Astrocyte (in vitro differentiated cells and primary cell): Measurements from ENCODE around the gene ATF3. TPM values are rescaled to one million over a fixed set of nuclear protein-coding genes. Genes with fewer than 3 reads are reported as not detected.

ENCODE experiments used
- DNase-seq: peaks from one replicate; pipeline ENCODE4 v3.0.0-alpha.2; 2010; ENCODE audit warnings: low read depth
- FAIRE-seq: peaks from 2 replicates; lab custom pipeline; 2011; peaks lifted over from hg19 to GRCh38; lab: Jason Lieb, UNC
- H2AFZ ChIP-seq: 2 replicates; pipeline ENCODE4 v1.6.0; 2012; ENCODE audit warnings: low read depth, low read length, inconsistent platforms
- H3K27ac ChIP-seq: 2 replicates; pipeline ENCODE4 v1.5.1; 2011; ENCODE audit warnings: low read depth, low read length, inconsistent platforms
- H3K27me3 ChIP-seq: 2 replicates; pipeline ENCODE4 v1.6.0; 2011; ENCODE audit warnings: low read length, inconsistent platforms; ENCODE audit not compliant: insufficient read depth
- H3K36me3 ChIP-seq: 2 replicates; pipeline ENCODE4 v1.5.1; 2011; ENCODE audit warnings: low read length, inconsistent platforms; ENCODE audit not compliant: insufficient read depth
- H3K4me1 ChIP-seq: 2 replicates; pipeline ENCODE4 v1.5.1; 2011; ENCODE audit warnings: low read length, inconsistent platforms; ENCODE audit not compliant: insufficient read depth
- H3K4me2 ChIP-seq: 2 replicates; pipeline ENCODE4 v1.6.0; 2012; ENCODE audit warnings: low read length, inconsistent platforms
- H3K4me3 ChIP-seq: 2 replicates; pipeline ENCODE4 v1.5.1; 2011; ENCODE audit warnings: low read depth, mild to moderate bottlenecking, low read length, inconsistent platforms; ENCODE audit not compliant: insufficient read depth
- H3K79me2 ChIP-seq: 2 replicates; pipeline ENCODE4 v1.6.0; 2012; ENCODE audit warnings: mild to moderate bottlenecking, low read length, inconsistent platforms; ENCODE audit not compliant: insufficient read depth
- H3K9ac ChIP-seq: 2 replicates; pipeline ENCODE4 v1.6.0; 2012; ENCODE audit warnings: mild to moderate bottlenecking, low read length, inconsistent platforms
- H3K9me3 ChIP-seq: 2 replicates; pipeline ENCODE4 v1.5.1; 2012; ENCODE audit warnings: low read depth, mild to moderate bottlenecking, low read length, inconsistent platforms; ENCODE audit not compliant: insufficient read depth
- H4K20me1 ChIP-seq: 2 replicates; pipeline ENCODE4 v1.6.0; 2012; ENCODE audit warnings: low read length, inconsistent platforms; ENCODE audit not compliant: insufficient read depth
- H3K27ac Mint-ChIP-seq: one replicate; pipeline ENCODE4 v1.8.0; 2021; ENCODE audit warnings: mild to moderate bottlenecking, mixed read lengths; ENCODE audit not compliant: unreplicated experiment
- H3K27me3 Mint-ChIP-seq: one replicate; pipeline ENCODE4 v1.8.0; 2021; ENCODE audit warnings: low read depth, mixed read lengths; ENCODE audit not compliant: unreplicated experiment
- H3K36me3 Mint-ChIP-seq: one replicate; pipeline ENCODE4 v1.8.0; 2021; ENCODE audit warnings: low read depth, mixed read lengths; ENCODE audit not compliant: unreplicated experiment
- H3K4me1 Mint-ChIP-seq: one replicate; pipeline ENCODE4 v1.8.0; 2021; ENCODE audit warnings: low read depth, mixed read lengths; ENCODE audit not compliant: unreplicated experiment
- H3K4me3 Mint-ChIP-seq: one replicate; pipeline ENCODE4 v1.8.0; 2021; ENCODE audit warnings: mild to moderate bottlenecking, moderate library complexity, mixed read lengths; ENCODE audit not compliant: unreplicated experiment
- H3K9me3 Mint-ChIP-seq: one replicate; pipeline ENCODE4 v1.8.0; 2021; ENCODE audit warnings: mild to moderate bottlenecking, mixed read lengths; ENCODE audit not compliant: unreplicated experiment
- EZH2 ChIP-seq: IDR thresholded peaks from 2 replicates; pipeline ENCODE4 v1.6.1; 2012; ENCODE audit warnings: mild to moderate bottlenecking, low read length, inconsistent platforms; ENCODE audit not compliant: insufficient read depth
- total RNA-seq: library from RNA; stranded (reverse); gene quantifications from 2 replicates; pipeline ENCODE4 v1.2.1, GENCODE V29; 2021
- TF ChIP-seq, protein P1 (sequence below): IDR thresholded peaks from 2 replicates; pipeline ENCODE4 v1.5.1; 2011; ENCODE audit warnings: low read depth, mild to moderate bottlenecking, inconsistent platforms, low read length, moderate library complexity; ENCODE audit not compliant: insufficient read depth

ATF3 gene
- total RNA-seq, 1 donor from 2014 or later = 87.6 TPM

DNA sequence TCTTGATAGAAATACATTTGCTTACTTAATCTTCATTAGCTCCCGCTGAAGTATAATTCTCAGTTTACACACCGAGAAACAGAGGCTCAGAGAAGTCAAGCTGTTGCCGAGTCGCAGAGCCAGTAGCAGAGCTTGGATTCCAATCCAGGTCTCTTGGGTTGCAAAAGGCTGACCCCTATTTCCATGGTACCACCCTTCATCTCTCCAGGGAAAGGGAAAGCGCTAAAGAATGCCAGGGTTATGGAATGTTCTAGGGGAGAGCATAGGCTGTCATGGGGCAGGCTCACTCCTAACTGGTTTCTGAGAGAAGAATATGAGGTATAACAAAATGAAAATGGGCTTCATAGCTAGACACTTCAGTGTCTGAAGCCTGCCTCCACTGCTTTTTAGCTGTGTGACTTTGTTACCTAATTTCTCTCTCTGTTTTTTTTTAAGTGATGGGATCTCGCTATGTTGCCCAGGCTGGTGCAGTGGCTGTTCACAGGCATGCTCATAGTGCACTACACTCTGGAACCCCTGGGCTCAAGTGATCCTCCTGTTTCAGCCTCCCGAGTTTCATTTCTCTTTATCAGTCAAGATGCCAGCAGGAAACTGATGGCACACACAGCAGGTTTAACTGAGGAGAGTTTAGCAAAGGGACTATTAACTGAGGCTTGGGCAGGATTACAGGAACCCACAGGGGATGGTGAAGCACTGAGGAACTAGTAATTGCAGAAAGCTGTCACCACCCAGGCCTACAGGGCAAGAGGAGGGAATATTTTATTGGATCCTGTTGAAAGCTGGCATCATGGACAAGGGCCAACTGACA is 25.5 kb upstream of the ATF3 start:
- TF ChIP-seq, protein P1, sequence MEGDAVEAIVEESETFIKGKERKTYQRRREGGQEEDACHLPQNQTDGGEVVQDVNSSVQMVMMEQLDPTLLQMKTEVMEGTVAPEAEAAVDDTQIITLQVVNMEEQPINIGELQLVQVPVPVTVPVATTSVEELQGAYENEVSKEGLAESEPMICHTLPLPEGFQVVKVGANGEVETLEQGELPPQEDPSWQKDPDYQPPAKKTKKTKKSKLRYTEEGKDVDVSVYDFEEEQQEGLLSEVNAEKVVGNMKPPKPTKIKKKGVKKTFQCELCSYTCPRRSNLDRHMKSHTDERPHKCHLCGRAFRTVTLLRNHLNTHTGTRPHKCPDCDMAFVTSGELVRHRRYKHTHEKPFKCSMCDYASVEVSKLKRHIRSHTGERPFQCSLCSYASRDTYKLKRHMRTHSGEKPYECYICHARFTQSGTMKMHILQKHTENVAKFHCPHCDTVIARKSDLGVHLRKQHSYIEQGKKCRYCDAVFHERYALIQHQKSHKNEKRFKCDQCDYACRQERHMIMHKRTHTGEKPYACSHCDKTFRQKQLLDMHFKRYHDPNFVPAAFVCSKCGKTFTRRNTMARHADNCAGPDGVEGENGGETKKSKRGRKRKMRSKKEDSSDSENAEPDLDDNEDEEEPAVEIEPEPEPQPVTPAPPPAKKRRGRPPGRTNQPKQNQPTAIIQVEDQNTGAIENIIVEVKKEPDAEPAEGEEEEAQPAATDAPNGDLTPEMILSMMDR = no peak
- TF ChIP-seq EZH2 = no peak
- Histone ChIP-seq H3K9me3 (no peaks in the 10 kb centered on the region), H3K27me3 (peaks cover 1% of the 10 kb centered on the region), H3K4me2 (no peak overlapping the region), H3K4me1 (peaks cover 5% of the 10 kb centered on the region), H3K27ac (no peak overlapping the region), H3K36me3 (no peaks in the 10 kb centered on the region), H3K4me3 (no peak overlapping the region), H3K9ac (no peak overlapping the region), H3K79me2 (no peaks in the 10 kb centered on the region), H2AFZ (no peak overlapping the region), H4K20me1 (no peaks in the 10 kb centered on the region)
- Mint-ChIP-seq H3K4me3 (no peak overlapping the region), H3K9me3 (peaks cover 4% of the 10 kb centered on the region), H3K4me1 (peaks cover 18% of the 10 kb centered on the region), H3K27me3 (no peaks in the 10 kb centered on the region), H3K27ac (no peak overlapping the region), H3K36me3 (no peaks in the 10 kb centered on the region)
- no peak for FAIRE-seq
- DNase-seq = no peak

DNA sequence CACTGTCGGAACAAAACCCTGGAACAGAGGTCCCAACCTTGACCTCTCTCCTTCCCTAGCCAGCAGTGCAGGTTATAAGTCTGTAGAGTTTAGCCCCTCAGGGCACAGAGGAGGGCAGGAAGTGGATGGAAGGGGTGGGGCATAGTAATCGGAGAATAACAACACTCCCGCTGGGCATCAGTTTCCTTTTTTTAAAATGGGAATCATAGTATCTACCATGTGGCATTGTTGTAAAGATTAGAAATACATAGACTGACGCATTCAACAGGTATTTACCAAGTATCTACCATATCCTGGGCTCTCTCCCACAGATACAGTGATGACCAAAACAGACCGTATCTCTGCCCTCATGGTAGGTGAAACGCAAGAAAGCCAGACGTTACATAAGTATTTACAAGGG is 24.9 kb upstream of the ATF3 start:
- Histone ChIP-seq H4K20me1 (no peaks in the 10 kb centered on the region), H3K79me2 (no peaks in the 10 kb centered on the region), H3K4me3 (no peak overlapping the region), H3K27ac (no peak overlapping the region), H3K36me3 (no peaks in the 10 kb centered on the region), H2AFZ (no peak overlapping the region), H3K4me1 (peaks cover 5% of the 10 kb centered on the region), H3K9me3 (no peaks in the 10 kb centered on the region), H3K27me3 (peaks cover 4% of the 10 kb centered on the region), H3K9ac (no peak overlapping the region), H3K4me2 (no peak overlapping the region)
- H3K9me3 Mint-ChIP-seq = peaks cover 4% of the 10 kb centered on the region
- DNase-seq (no peak), FAIRE-seq (no peak)
- no peaks in the 10 kb centered on the region for H3K27me3 Mint-ChIP-seq
- no peak overlapping the region for H3K27ac Mint-ChIP-seq
- no peaks in the 10 kb centered on the region for H3K36me3 Mint-ChIP-seq
- peaks cover 19% of the 10 kb centered on the region for H3K4me1 Mint-ChIP-seq
- H3K4me3 Mint-ChIP-seq = no peak overlapping the region
- TF ChIP-seq, protein P1 = no peak
- TF ChIP-seq EZH2 = no peak
